B cell (primary cell): Measurements from ENCODE around the gene GLB1L2. TPM values are rescaled to one million over a fixed set of nuclear protein-coding genes. Genes with fewer than 3 reads are reported as not detected.

Experiments used
- ATAC-seq: fragments of 200-7000 bp; cut with Tn5 transposase; one replicate; pipeline ENCODE4 v1.10.0; 2021; ENCODE audit warnings: low read depth, mild to moderate bottlenecking, moderate number of reproducible peaks, moderate library complexity
- CTCF ChIA-PET: fragments of 350-600 bp; sonication (Branson Sonifier 250); formaldehyde crosslinking; loops from one replicate; lab custom pipeline; 2021; ENCODE audit warnings: antibody characterized with exemption, inconsistent platforms; lab: Charles Lee
- POLR2A ChIA-PET: fragments of 350-600 bp; sonication (Branson Sonifier 250); formaldehyde crosslinking; loops from one replicate; lab custom pipeline; 2021; ENCODE audit warnings: antibody characterized with exemption; lab: Charles Lee
- DNase-seq: peaks from one replicate; pipeline ENCODE4 v3.0.0; 2013
- H2AFZ ChIP-seq: 2 replicates; pipeline ENCODE4 v1.6.1; 2012; ENCODE audit warnings: mild to moderate bottlenecking, low read depth, low read length; ENCODE audit not compliant: insufficient read depth, poor library complexity, severe bottlenecking
- H3K27ac ChIP-seq, 2 donors: 1 replicate in 1 of 2; 2 replicates in 1 of 2; pipeline ENCODE4 v1.5.1; 2012 to 2013; ENCODE audit warnings: low read length in 2 of 2, mild to moderate bottlenecking in 2 of 2, moderate library complexity in 1 of 2
- H3K27me3 ChIP-seq, 4 experiments: fragments of 200-600 bp in 1 of 4; sonication (generic) in 1 of 4; replicated peaks in 1 of 4; 1 replicate in 2 of 4; 2 replicates in 2 of 4; pipeline versions ENCODE4 v1.6.1 to v1.7.0; 2013 to 2016; ENCODE audit warnings: low read length in 3 of 4, mild to moderate bottlenecking in 2 of 4, mixed read lengths in 1 of 4, moderate library complexity in 1 of 4; ENCODE audit not compliant: insufficient read depth in 4 of 4, control insufficient read depth in 3 of 4; ENCODE audit errors: control extremely low read depth in 1 of 4
- H3K36me3 ChIP-seq, 2 experiments: replicated peaks in 1 of 2; 1 replicate in 1 of 2; 2 replicates in 1 of 2; pipeline versions ENCODE4 v1.6.1 to v1.7.1; 2013; ENCODE audit warnings: low read length in 1 of 2; ENCODE audit not compliant: insufficient read depth in 2 of 2, control insufficient read depth in 1 of 2; ENCODE audit errors: control extremely low read depth in 1 of 2, extremely low read depth in 1 of 2
- H3K4me1 ChIP-seq, 2 donors: fragments of 200-600 bp in 1 of 2; sonication (generic) in 1 of 2; 1 replicate in 1 of 2; 2 replicates in 1 of 2; pipeline versions ENCODE4 v1.5.1 to v1.6.1; 2013 to 2017; ENCODE audit warnings: low read length in 2 of 2; ENCODE audit not compliant: control insufficient read depth in 2 of 2, insufficient read depth in 2 of 2
- H3K4me2 ChIP-seq: replicated peaks from 2 replicates; pipeline ENCODE3; 2012; ENCODE audit warnings: mild to moderate bottlenecking, low read depth, low read length; ENCODE audit not compliant: poor library complexity, severe bottlenecking
- H3K4me3 ChIP-seq, 5 experiments: fragments of 200-600 bp in 1 of 5; sonication (generic) in 1 of 5; 1 replicate in 3 of 5; 2 replicates in 2 of 5; pipeline versions ENCODE4 v1.5.1 to v1.7.0; 2011 to 2016; ENCODE audit warnings: low read length in 4 of 5, mild to moderate bottlenecking in 4 of 5, low read depth in 2 of 5, control low read depth in 1 of 5, moderate library complexity in 1 of 5; ENCODE audit not compliant: insufficient read depth in 1 of 5; ENCODE audit errors: control extremely low read depth in 1 of 5, extremely low read depth in 1 of 5
- H3K79me2 ChIP-seq: fragments of 200-600 bp; sonication (generic); one replicate; pipeline ENCODE4 v1.6.0; 2016; ENCODE audit warnings: low read length; ENCODE audit not compliant: control insufficient read depth, insufficient read depth
- H3K9ac ChIP-seq: fragments of 200-600 bp; sonication (generic); 2 replicates; pipeline ENCODE4 v1.6.1; 2017; ENCODE audit warnings: mild to moderate bottlenecking, low read length, moderate library complexity
- H3K9me3 ChIP-seq, 3 donors: one replicate each; pipeline versions ENCODE4 v1.6.1 to v1.7.1; 2013; ENCODE audit warnings: low read length in 2 of 3; ENCODE audit not compliant: control insufficient read depth in 2 of 3, insufficient read depth in 1 of 3; ENCODE audit errors: control extremely low read depth in 1 of 3
- H4K20me1 ChIP-seq: 2 replicates; pipeline ENCODE4 v1.6.0; 2012; ENCODE audit warnings: mild to moderate bottlenecking, low read length; ENCODE audit not compliant: insufficient read depth, control insufficient read depth, poor library complexity, severe bottlenecking
- H3K27ac Mint-ChIP-seq: one replicate; pipeline ENCODE4 v1.8.0; 2021; ENCODE audit warnings: mixed read lengths
- H3K27me3 Mint-ChIP-seq: one replicate; pipeline ENCODE4 v1.8.0; 2021; ENCODE audit warnings: mixed read lengths
- H3K4me1 Mint-ChIP-seq: one replicate; pipeline ENCODE4 v1.8.0; 2021; ENCODE audit warnings: mixed read lengths
- H3K4me3 Mint-ChIP-seq: one replicate; pipeline ENCODE4 v1.8.0; 2021; ENCODE audit warnings: mixed read lengths
- H3K9me3 Mint-ChIP-seq: one replicate; pipeline ENCODE4 v1.8.0; 2022; ENCODE audit warnings: mixed read lengths; ENCODE audit not compliant: insufficient read depth
- CTCF ChIP-seq: fragments of 200-600 bp; IDR thresholded peaks from one replicate; pipeline ENCODE4 v1.8.0; 2022; ENCODE audit warnings: antibody characterized with exemption, mild to moderate bottlenecking
- EZH2 ChIP-seq: IDR thresholded peaks from 2 replicates; pipeline ENCODE4 v1.6.1; 2012; ENCODE audit warnings: borderline replicate concordance, low read depth, mild to moderate bottlenecking, moderate library complexity, low read length; ENCODE audit not compliant: insufficient read depth, poor library complexity, severe bottlenecking
- WGBS: methylation state at CpG from one replicate; pipeline ENCODE4 v1.1.5; 2013; ENCODE audit warnings: missing lambda C conversion rate; ENCODE audit not compliant: insufficient coverage; 5-methylcytosine and 5-hydroxymethylcytosine counted together
- intact Hi-C: fragments of 100-400 bp; cut with micrococcal nuclease; formaldehyde crosslinking; loops from one replicate; pipeline ENCODE4 v1.10.0; 2022
- polyA plus RNA-seq: library from polyadenylated mRNA; depleted of rRNA; stranded (reverse); fragments of >200 nt; gene quantifications from 2 replicates; pipeline ENCODE4 v1.2.3, GENCODE V29; 2012
- total RNA-seq, 2 donors: library from RNA; stranded (reverse); fragments of 120-200 nt in 1 of 2; gene quantifications; 1 replicate in 1 of 2; 2 replicates in 1 of 2; pipeline versions ENCODE4 v1.2.3 to v1.2.4, GENCODE V29; 2013 to 2022

GLB1L2 gene
- total and polyA plus RNA-seq, 2 donors (not counting 1 experiment from before 2014, with no cell fraction given): 0.31 to 0.44 TPM

- DNase-seq (no peak), ATAC-seq (no peak)
- H3K4me3 Mint-ChIP-seq: no peak overlapping the region
- WGBS: 82% methylated on average over 9 of the region's 9 CpGs
- TF ChIP-seq EZH2: no peak
- TF ChIP-seq CTCF: no peak
- H3K9me3 ChIP-seq: peaks cover 0 to 18% (median 0%) of the 10 kb centered on the region in 3 donors
- no peaks in the 10 kb centered on the region for H3K9me3 Mint-ChIP-seq
- H3K36me3 ChIP-seq: no peaks in the 10 kb centered on the region
- H3K27ac ChIP-seq: no peak overlapping the region
- H3K27ac Mint-ChIP-seq: no peak overlapping the region
- peaks cover 0 to 4% (median 0%) of the 10 kb centered on the region in 4 experiments for H3K27me3 ChIP-seq
- no peaks in the 10 kb centered on the region for H4K20me1 ChIP-seq
- H3K4me2 ChIP-seq: no peak overlapping the region
- H2AFZ ChIP-seq: no peak overlapping the region
- intact Hi-C loops: no loop called here
- peaks cover 2% of the 10 kb centered on the region for H3K4me1 Mint-ChIP-seq
- H3K4me3 ChIP-seq: no peak overlapping the region
- H3K4me1 ChIP-seq: no peaks in the 10 kb centered on the region
- H3K9ac ChIP-seq: no peak overlapping the region
- CTCF ChIA-PET: no interaction called here
- H3K27me3 Mint-ChIP-seq: peaks cover 20% of the 10 kb centered on the region
- POLR2A ChIA-PET: no interaction called here
- H3K79me2 ChIP-seq: no peaks in the 10 kb centered on the region
Observed at GRCh38 chr11:134364261-134364660, 32.5 kb downstream of the GLB1L2 start.

- Histone ChIP-seq H3K4me2 (no peak overlapping the region), H2AFZ (no peak overlapping the region), H3K4me1 (no peaks in the 10 kb centered on the region), H3K9me3 (peaks cover 0 to 18% (median 0%) of the 10 kb centered on the region in 3 donors), H3K27me3 (peaks cover 0 to under 1% (median 0%) of the 10 kb centered on the region in 4 experiments), H3K36me3 (no peaks in the 10 kb centered on the region), H3K4me3 (no peak overlapping the region), H3K9ac (no peak overlapping the region), H3K27ac (no peak overlapping the region), H4K20me1 (no peaks in the 10 kb centered on the region), H3K79me2 (no peaks in the 10 kb centered on the region)
- Mint-ChIP-seq H3K9me3 (no peaks in the 10 kb centered on the region), H3K27me3 (peaks cover 11% of the 10 kb centered on the region), H3K27ac (no peak overlapping the region), H3K4me3 (no peak overlapping the region), H3K4me1 (no peaks in the 10 kb centered on the region)
- no peak for DNase-seq
- intact Hi-C loops: no loop called here
- 78% methylated on average over 16 of the region's 22 CpGs for WGBS
- no peak for ATAC-seq
- ChIA-PET CTCF (interaction anchor here (1.1 kb wide), 1 partner anchor 10 kb away, joined by 4 read pairs; no protein-coding TSS in a partner anchor), POLR2A (no interaction called here)
- TF ChIP-seq EZH2 (no peak), CTCF (no peak)
Observed at GRCh38 chr11:134365011-134365925, 33.5 kb downstream of the GLB1L2 start.
